Measurements from ENCODE around the gene SPRYD7.

DNA sequence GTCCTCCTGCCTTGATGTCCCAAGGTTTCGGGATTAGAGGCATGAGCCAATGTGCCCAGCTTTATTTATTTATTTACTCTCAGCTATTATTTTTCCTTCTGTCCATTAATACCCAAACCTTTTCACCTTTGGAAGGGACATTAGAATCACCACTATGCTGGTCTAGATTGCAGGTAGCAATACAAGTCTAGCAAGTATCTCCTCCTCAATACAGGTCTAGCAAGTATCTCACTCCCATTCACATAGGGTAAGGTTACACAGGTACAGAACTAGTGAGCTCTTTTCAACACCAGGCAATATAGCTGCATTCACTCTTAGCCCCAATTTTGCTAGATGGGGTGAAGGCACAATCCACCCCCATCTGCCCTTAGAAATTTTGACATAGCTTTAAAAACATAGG, 17.4 kb upstream of the SPRYD7 start:
- TF ChIP-seq, protein P1, sequence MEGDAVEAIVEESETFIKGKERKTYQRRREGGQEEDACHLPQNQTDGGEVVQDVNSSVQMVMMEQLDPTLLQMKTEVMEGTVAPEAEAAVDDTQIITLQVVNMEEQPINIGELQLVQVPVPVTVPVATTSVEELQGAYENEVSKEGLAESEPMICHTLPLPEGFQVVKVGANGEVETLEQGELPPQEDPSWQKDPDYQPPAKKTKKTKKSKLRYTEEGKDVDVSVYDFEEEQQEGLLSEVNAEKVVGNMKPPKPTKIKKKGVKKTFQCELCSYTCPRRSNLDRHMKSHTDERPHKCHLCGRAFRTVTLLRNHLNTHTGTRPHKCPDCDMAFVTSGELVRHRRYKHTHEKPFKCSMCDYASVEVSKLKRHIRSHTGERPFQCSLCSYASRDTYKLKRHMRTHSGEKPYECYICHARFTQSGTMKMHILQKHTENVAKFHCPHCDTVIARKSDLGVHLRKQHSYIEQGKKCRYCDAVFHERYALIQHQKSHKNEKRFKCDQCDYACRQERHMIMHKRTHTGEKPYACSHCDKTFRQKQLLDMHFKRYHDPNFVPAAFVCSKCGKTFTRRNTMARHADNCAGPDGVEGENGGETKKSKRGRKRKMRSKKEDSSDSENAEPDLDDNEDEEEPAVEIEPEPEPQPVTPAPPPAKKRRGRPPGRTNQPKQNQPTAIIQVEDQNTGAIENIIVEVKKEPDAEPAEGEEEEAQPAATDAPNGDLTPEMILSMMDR (optimal IDR thresholded peaks at IDR 0.05 in 1 of 3, IDR thresholded peaks at IDR 0.05 in 1 of 3, conservative IDR thresholded peaks at IDR 0.05 in 1 of 3; ENCODE audit: extremely low read depth in 1 of 3, insufficient read depth in 2 of 3, low read length in 3 of 3): no peak
- no peak for TF ChIP-seq EZH2 (IDR thresholded peaks at IDR 0.05; ENCODE audit: low read length)

Data from keratinocyte (primary cell).